ENCODE data around the gene STAT3. TPM values are rescaled to one million over a fixed set of nuclear protein-coding genes. Genes with fewer than 3 reads are reported as not detected.
A peak's percentile ranks its signal among the peaks of the same experiment; 100 is the strongest.

The STAT3 gene
- total and polyA plus RNA-seq, 2 donors (not counting 3 experiments of a cell fraction or from before 2014, with no cell fraction given): 59.1 to 124 TPM

GRCh38 chr17:42359133-42359532, 29.1 kb downstream of the STAT3 start:
- H3K9me3 ChIP-seq (replicated peaks; ENCODE audit: control insufficient read depth, insufficient read depth, low read length): no peaks in the 10 kb centered on the region
- no TSS peak for BruUV-seq (replicated peaks)
- H3K27me3 ChIP-seq (ENCODE audit: control insufficient read depth in 2 of 2, insufficient read depth in 2 of 2, low read length in 2 of 2): no peaks in the 10 kb centered on the region
- ChIA-PET POLR2A (interaction anchor here (1.1 kb wide), 1 partner anchor 29 kb away, joined by 3 read pairs; the partner anchor contains the start of gene STAT3), CTCF (interaction anchor here (0.5 to 1.6 kb wide), 4 partner anchors 17 to 148 kb away, joined by 4 to 6 read pairs (median 4); no protein-coding TSS in a partner anchor)
- no peaks in the 10 kb centered on the region for H3K36me3 ChIP-seq (ENCODE audit: control insufficient read depth in 2 of 2, extremely low read depth in 1 of 2, insufficient read depth in 2 of 2, low read length in 2 of 2)
- DNase-seq (ENCODE audit: low read depth, low spot score) (no peak), FAIRE-seq (no peak)
- no peak overlapping the region for H2AFZ ChIP-seq (ENCODE audit: low read depth, low read length)
- no peak overlapping the region for H3K4me2 ChIP-seq (ENCODE audit: insufficient read depth, low read length)
- no peak overlapping the region for H3K9ac ChIP-seq (replicated peaks; ENCODE audit: extremely low read depth, insufficient read depth, low read length)
- no peak overlapping the region for H3K27ac ChIP-seq (ENCODE audit: insufficient read depth, low read depth, low read length)
- dilution Hi-C loops (cut with MboI; ENCODE audit: extremely low pct_ligation_motif_present, low sequenced_read_pairs) (no loop called here), intact Hi-C loops (cut with micrococcal nuclease) (no loop called here)
- peaks cover 74% of the 10 kb centered on the region for H3K79me2 ChIP-seq (ENCODE audit: control insufficient read depth, insufficient read depth, low read length)
- H3K4me3 ChIP-seq (replicated peaks in 1 of 3; ENCODE audit: insufficient read depth in 1 of 3, low read depth in 1 of 3, low read length in 3 of 3): no peak overlapping the region
- peaks cover 8% of the 10 kb centered on the region for H4K20me1 ChIP-seq (replicated peaks; ENCODE audit: control insufficient read depth, extremely low read depth, insufficient read depth, low read length)
- TF ChIP-seq POLR2AphosphoS5 (IDR thresholded peaks at IDR 0.05; ENCODE audit: insufficient read depth, low read depth, low read length) (no peak), JUN (IDR thresholded peaks at IDR 0.05; ENCODE audit: borderline replicate concordance, insufficient read depth, insufficient read length, low read depth) (no peak), FOS (IDR thresholded peaks at IDR 0.05; ENCODE audit: borderline replicate concordance, insufficient read depth, low read length) (no peak), CTCF (IDR thresholded peaks at IDR 0.05; ENCODE audit: extremely low read depth in 1 of 2, insufficient read depth in 1 of 2, low read depth in 1 of 2, low read length in 2 of 2) (no peak)
- no peaks in the 10 kb centered on the region for H3K9me1 ChIP-seq (replicated peaks; ENCODE audit: control insufficient read depth, extremely low read depth, insufficient read depth, low read length)
- no peaks in the 10 kb centered on the region for H3K4me1 ChIP-seq (ENCODE audit: control insufficient read depth, extremely low read depth, insufficient read depth, low read length)

- no TSS peak for BruUV-seq (replicated peaks)
- H3K9ac ChIP-seq (replicated peaks; ENCODE audit: extremely low read depth, insufficient read depth, low read length): no peak overlapping the region
- dilution Hi-C loops (cut with MboI; ENCODE audit: extremely low pct_ligation_motif_present, low sequenced_read_pairs) (no loop called here), intact Hi-C loops (cut with micrococcal nuclease) (no loop called here)
- H3K4me2 ChIP-seq (ENCODE audit: insufficient read depth, low read length): no peak overlapping the region
- no peaks in the 10 kb centered on the region for H3K36me3 ChIP-seq (ENCODE audit: control insufficient read depth in 2 of 2, extremely low read depth in 1 of 2, insufficient read depth in 2 of 2, low read length in 2 of 2)
- no peak for TF ChIP-seq FOS (IDR thresholded peaks at IDR 0.05; ENCODE audit: borderline replicate concordance, insufficient read depth, low read length)
- no peak for TF ChIP-seq JUN (IDR thresholded peaks at IDR 0.05; ENCODE audit: borderline replicate concordance, insufficient read depth, insufficient read length, low read depth)
- no peak for TF ChIP-seq POLR2AphosphoS5 (IDR thresholded peaks at IDR 0.05; ENCODE audit: insufficient read depth, low read depth, low read length)
- no peak for TF ChIP-seq POLR2A (IDR thresholded peaks at IDR 0.05; ENCODE audit: low read depth, low read length)
- TF ChIP-seq GATA2 (IDR thresholded peaks at IDR 0.05; ENCODE audit: insufficient read depth, insufficient read length, low read depth, low read length): no peak
- no peak for TF ChIP-seq EZH2 (IDR thresholded peaks at IDR 0.05; ENCODE audit: borderline replicate concordance, low read depth, low read length, severe bottlenecking)
- no peaks in the 10 kb centered on the region for H3K9me1 ChIP-seq (replicated peaks; ENCODE audit: control insufficient read depth, extremely low read depth, insufficient read depth, low read length)
- H3K27me3 ChIP-seq (ENCODE audit: control insufficient read depth in 2 of 2, insufficient read depth in 2 of 2, low read length in 2 of 2): no peaks in the 10 kb centered on the region
- no peaks in the 10 kb centered on the region for H3K9me3 ChIP-seq (replicated peaks; ENCODE audit: control insufficient read depth, insufficient read depth, low read length)
- no peak overlapping the region for H2AFZ ChIP-seq (ENCODE audit: low read depth, low read length)
- POLR2A ChIA-PET: no interaction called here
- H3K4me3 ChIP-seq (replicated peaks in 1 of 3; ENCODE audit: insufficient read depth in 1 of 3, low read depth in 1 of 3, low read length in 3 of 3): no peak overlapping the region
- no peak overlapping the region for H3K27ac ChIP-seq (ENCODE audit: insufficient read depth, low read depth, low read length)
- no peaks in the 10 kb centered on the region for H3K4me1 ChIP-seq (ENCODE audit: control insufficient read depth, extremely low read depth, insufficient read depth, low read length)
- no peak for DNase-seq (ENCODE audit: low read depth, low spot score)
- peaks cover 8% of the 10 kb centered on the region for H4K20me1 ChIP-seq (replicated peaks; ENCODE audit: control insufficient read depth, extremely low read depth, insufficient read depth, low read length)
- FAIRE-seq: peak; percentile 49
- CTCF ChIA-PET: interaction anchor here (0.6 to 1.6 kb wide), 3 partner anchors 16 to 136 kb away, joined by 3 to 6 read pairs (median 4); no protein-coding TSS in a partner anchor
- peaks cover 72% of the 10 kb centered on the region for H3K79me2 ChIP-seq (ENCODE audit: control insufficient read depth, insufficient read depth, low read length)
These were observed 29.8 kb downstream of the STAT3 start for GRCh38 chr17:42358434-42358833.
